Mesothelial cell of epicardium (in vitro differentiated cells): ENCODE data around the gene GNB2. TPM values are rescaled to one million over a fixed set of nuclear protein-coding genes. Genes with fewer than 3 reads are reported as not detected.
A peak's percentile ranks its signal among the peaks of the same experiment; 100 is the strongest.

Experiments
- DNase-seq, 2 experiments: peaks; one replicate each; pipeline ENCODE4 v3.0.0; 2021; ENCODE audit warnings: low spot score in 2 of 2; ENCODE audit not compliant: unreplicated experiment in 2 of 2
- H3K27ac Mint-ChIP-seq: 2 replicates; pipeline ENCODE4 v1.8.0; 2021; ENCODE audit warnings: mixed read lengths
- H3K27me3 Mint-ChIP-seq: 2 replicates; pipeline ENCODE4 v1.8.0; 2021; ENCODE audit warnings: low read depth, mixed read lengths
- H3K36me3 Mint-ChIP-seq: 2 replicates; pipeline ENCODE4 v1.8.0; 2021; ENCODE audit warnings: mixed read lengths
- H3K4me1 Mint-ChIP-seq: 2 replicates; pipeline ENCODE4 v1.8.0; 2021; ENCODE audit warnings: mixed read lengths
- H3K4me3 Mint-ChIP-seq: 2 replicates; pipeline ENCODE4 v1.8.0; 2021; ENCODE audit warnings: mild to moderate bottlenecking, moderate library complexity, mixed read lengths
- H3K9me3 Mint-ChIP-seq: 2 replicates; pipeline ENCODE4 v1.8.0; 2021; ENCODE audit warnings: mixed read lengths
- CTCF ChIP-seq: fragments of 200-600 bp; sonication (generic); IDR thresholded peaks from one replicate; pipeline ENCODE4 v1.5.0; 2021; ENCODE audit warnings: antibody characterized with exemption; ENCODE audit not compliant: unreplicated experiment
- total RNA-seq: library from RNA; stranded (reverse); gene quantifications from 3 replicates; pipeline ENCODE4 v1.2.1, GENCODE V29; 2021

Gene GNB2
- total RNA-seq, 1 donor from 2014 or later: 174 TPM

GRCh38 chr7:100689230-100690135, 15.9 kb downstream of the GNB2 start:
- Mint-ChIP-seq H3K27me3 (no peaks in the 10 kb centered on the region), H3K4me3 (no peak overlapping the region), H3K9me3 (no peaks in the 10 kb centered on the region), H3K27ac (peak overlapping the region; percentile 59), H3K36me3 (peaks cover 10% of the 10 kb centered on the region), H3K4me1 (peaks cover 22% of the 10 kb centered on the region)
- no peak for DNase-seq
- no peak for TF ChIP-seq CTCF

- no peaks in the 10 kb centered on the region for H3K27me3 Mint-ChIP-seq
- no peaks in the 10 kb centered on the region for H3K9me3 Mint-ChIP-seq
- H3K4me1 Mint-ChIP-seq: peaks cover 20% of the 10 kb centered on the region
- peaks cover 4% of the 10 kb centered on the region for H3K36me3 Mint-ChIP-seq
- TF ChIP-seq CTCF: peak; percentile 91
- peak overlapping the region; percentile 97 for H3K27ac Mint-ChIP-seq
- H3K4me3 Mint-ChIP-seq: peak overlapping the region; percentile 96
- DNase-seq: peak; percentile 75 to 92
Measured at GRCh38 chr7:100691676-100692577, 18.4 kb downstream of the GNB2 start.

- H3K27ac Mint-ChIP-seq: peak overlapping the region; percentile 97
- DNase-seq: no peak
- H3K27me3 Mint-ChIP-seq: no peaks in the 10 kb centered on the region
- H3K9me3 Mint-ChIP-seq: no peaks in the 10 kb centered on the region
- TF ChIP-seq CTCF: no peak
- peaks cover 20% of the 10 kb centered on the region for H3K4me1 Mint-ChIP-seq
- peaks cover 4% of the 10 kb centered on the region for H3K36me3 Mint-ChIP-seq
- H3K4me3 Mint-ChIP-seq: peak overlapping the region; percentile 96
Measured at GRCh38 chr7:100692578-100692961, 19.0 kb downstream of the GNB2 start.

- no peak for TF ChIP-seq CTCF
- Mint-ChIP-seq H3K9me3 (no peaks in the 10 kb centered on the region), H3K27ac (peak overlapping the region; percentile 97), H3K36me3 (peaks cover 3% of the 10 kb centered on the region), H3K27me3 (no peaks in the 10 kb centered on the region), H3K4me3 (peak overlapping the region; percentile 96), H3K4me1 (peaks cover 20% of the 10 kb centered on the region)
- no peak for DNase-seq
Measured at GRCh38 chr7:100693312-100694097, 20.0 kb downstream of the GNB2 start.

- no peak for TF ChIP-seq CTCF
- Mint-ChIP-seq H3K4me1 (peaks cover 20% of the 10 kb centered on the region), H3K27ac (peak within 1 kb of the TSS; percentile 97), H3K36me3 (no peaks in the 10 kb centered on the region), H3K27me3 (peaks cover 3% of the 10 kb centered on the region), H3K9me3 (no peaks in the 10 kb centered on the region), H3K4me3 (peak within 1 kb of the TSS; percentile 96)
- DNase-seq: peak; percentile 75 to 76
Measured at GRCh38 chr7:100694098-100694745, 20.7 kb downstream of the GNB2 start, which contains the start of gene GIGYF1. Gene GIGYF1, minus strand, starts transcription at chr7:100694250. Its CDS starts 6,012 bp downstream, at chr7:100688238.
